Measurements from ENCODE around the gene KRTAP12-1.

- no peak for TF ChIP-seq MAX (IDR thresholded peaks at IDR 0.05; ENCODE audit: insufficient read depth, insufficient read length)
- TF ChIP-seq EZH2 (IDR thresholded peaks at IDR 0.05; ENCODE audit: borderline replicate concordance, low read depth, low read length, severe bottlenecking), result peak; percentile 34
- TF ChIP-seq CTCF (IDR thresholded peaks at IDR 0.05; ENCODE audit: extremely low read depth in 1 of 2, insufficient read depth in 1 of 2, low read depth in 1 of 2, low read length in 2 of 2), result no peak
- no peak for TF ChIP-seq GATA2 (IDR thresholded peaks at IDR 0.05; ENCODE audit: insufficient read depth, insufficient read length, low read depth, low read length)
These were observed 22.7 kb upstream of the KRTAP12-1 start for GRCh38 chr21:44704636-44705001.
